ENCODE results near the gene TMEM242.
A peak's percentile ranks its signal among the peaks of the same experiment; 100 is the strongest.

TMEM242 gene

DNA sequence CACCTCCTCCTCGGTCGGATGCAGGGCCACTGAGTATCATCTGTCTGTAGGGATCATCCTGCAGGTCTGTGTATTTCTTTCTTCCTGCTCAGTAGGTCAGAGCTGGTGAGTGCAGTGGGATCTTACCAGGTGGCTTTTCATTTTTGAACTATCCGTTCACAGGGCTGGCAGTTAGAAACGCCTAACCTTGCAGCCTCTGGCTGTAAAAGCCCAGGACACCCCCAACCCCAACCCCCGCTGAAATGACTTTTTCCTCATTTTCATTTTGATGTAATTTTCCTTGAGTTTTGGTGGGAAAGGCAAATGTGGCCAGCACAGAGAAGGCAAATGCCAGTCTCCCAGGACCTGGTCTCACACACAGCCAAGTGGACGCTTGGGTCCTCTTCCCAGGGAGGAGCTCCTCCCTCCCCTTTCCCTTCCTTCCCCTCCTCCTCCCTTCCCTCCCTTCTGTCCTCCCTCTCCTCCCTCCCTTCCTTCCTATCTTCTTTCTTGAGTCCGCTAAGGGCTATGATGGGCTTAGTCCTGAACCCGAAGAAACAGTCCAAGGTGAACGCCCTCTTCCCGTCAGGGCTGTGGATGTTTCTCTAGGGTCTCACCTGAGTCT lies 36.0 kb downstream of the TMEM242 start:
- DNase-seq: no peak

DNA sequence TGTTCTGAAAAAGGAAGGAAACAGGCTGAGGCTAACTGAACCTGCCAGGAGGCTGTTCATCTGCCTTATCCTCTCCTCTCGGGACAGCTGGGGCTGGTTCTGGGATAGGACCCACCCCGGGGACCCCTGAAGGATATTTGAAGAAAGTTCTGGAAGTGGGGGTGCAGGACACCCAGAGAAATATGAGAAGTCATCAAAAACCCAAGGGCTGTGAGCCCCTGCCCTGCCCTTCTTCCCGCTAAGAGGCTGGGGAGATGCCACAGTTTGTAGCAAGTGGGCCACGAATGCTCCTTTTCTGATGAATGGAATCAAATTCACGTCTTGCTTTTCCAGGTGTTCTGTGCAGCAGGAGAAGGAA lies 37.9 kb downstream of the TMEM242 start:
- no peak for DNase-seq

DNA sequence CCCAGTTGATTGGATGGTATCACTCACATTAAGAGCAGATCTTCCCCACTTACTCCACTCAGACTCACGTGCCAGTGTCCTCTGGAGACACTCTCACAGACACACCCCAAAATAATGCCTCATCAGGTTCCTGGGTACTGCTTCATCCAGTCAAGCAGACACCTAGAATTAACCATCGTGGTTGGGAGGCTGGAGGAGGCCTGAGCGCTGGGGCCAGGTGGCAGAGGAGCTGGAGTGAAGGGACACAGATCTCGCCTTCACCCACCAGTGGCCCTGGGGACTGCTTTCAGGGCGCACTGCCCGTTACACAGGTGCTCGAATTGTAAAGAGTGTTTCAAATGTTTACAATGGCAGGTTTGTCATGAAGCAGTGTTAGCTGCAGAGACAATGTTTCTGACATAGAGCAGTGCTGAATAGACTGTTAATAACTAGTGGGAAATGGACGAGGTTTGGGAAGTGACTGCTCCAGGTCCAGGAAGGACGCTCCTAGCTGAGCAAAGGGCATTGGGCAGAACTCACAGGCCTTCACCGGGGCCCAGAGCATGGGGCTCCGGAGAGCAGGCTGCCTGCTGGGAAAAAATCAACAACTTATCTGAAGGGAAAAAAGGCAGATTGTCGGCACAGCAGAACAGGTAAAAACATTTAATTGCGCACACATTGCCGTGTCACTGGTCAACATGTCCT lies 38.4 kb downstream of the TMEM242 start:
- DNase-seq: no peak

DNA sequence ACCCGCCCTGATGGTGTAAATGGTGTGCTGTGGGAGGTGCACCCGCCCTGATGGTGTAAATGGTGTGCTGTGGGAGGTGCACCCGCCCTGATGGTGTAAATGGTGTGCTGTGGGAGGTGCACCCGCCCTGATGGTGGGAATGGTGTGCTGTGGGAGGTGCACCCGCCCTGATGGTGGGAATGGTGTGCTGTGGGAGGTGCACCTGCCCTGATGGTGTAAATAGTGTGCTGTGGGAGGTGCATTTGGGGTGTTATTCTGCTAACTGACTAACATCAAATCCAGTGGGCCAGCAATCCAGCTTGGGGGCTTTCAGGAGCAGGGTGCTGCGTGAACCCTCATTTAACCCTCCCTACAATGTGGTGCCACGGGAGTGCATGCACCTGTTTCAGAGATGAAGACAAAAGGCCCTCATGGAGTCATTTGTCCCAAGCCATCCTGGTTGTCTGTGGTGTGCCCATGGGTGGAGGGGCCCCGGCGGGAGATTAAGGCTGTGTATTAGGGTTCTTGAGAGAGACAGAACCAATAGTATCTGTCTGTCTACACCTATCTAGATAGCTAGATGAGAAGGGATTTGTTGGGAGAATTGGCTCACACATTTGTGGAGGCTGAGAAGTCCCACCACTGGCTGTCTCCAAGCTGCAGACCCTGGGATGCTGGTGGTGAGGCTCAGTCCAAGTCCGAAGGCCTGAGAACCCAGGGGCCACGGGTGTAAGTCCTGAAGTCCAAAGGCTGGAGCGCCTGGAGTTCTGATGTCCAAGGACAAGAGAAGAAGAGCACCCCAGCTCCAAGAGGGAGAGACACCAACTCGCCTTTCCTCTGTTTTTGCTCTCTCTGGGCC lies 39.2 kb downstream of the TMEM242 start:
- DNase-seq: no peak

DNA sequence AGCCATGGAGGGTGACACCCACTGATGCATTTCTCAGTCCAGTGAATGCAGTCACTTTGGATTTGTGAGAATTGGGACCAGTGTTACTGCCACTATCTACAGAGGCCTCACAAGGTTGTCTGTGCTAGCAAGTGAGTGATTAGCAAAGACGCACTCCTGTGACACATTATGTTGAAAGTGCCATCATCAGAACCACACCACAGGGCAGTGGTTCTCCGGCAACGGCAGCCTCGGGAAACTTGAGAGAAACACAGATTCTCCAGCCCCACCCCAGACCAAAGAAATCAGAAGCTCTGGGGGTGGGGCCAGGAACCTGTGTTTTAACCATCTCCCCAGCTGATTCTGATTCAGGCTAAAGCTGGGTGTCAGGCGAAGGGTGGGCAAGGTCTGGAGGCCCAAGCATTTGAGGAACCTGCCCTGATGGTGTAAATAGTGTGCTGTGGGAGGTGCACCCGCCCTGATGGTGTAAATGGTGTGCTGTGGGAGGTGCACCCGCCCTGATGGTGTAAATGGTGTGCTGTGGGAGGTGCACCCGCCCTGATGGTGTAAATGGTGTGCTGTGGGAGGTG lies 39.9 kb downstream of the TMEM242 start:
- no peak for DNase-seq

DNA sequence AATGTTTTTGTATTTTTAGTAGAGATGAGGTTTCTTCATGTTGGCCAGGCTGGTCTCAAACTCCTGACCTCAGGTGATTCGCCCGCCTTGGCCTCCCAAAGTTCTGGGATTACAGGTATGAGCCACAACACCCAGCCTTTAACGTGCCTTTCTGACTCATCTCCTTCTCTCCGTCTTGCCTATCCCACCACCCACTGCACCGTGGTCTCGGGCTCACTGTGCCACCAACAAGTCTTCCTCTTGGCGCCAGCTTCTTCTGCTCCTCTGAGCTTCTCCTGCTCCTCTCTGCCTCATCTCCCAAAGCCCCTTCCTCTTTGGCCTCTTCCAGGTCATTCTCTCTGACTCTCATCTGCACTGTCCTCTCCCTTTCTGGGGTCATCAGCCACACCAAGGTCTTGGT lies 41.0 kb downstream of the TMEM242 start:
- no peak for DNase-seq

DNA sequence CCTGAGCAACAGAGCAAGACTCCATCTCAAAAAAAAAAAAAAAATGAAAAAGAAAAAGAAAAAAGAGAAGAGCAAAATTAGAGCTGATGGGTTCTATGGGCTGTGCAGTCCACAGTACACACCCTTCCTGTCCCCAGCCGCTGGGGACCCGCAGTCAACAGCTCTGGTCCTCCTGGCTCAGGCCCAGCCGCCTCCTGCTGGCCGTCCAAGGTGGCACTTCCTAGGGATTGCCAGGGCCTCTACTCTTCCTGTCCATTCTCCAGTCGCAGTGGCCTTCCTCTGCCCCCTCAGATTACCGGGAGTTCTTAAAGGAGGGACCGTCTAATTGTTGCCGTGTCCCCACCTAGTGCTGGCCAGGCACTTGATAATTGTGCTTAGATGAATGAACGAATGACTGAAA lies 41.7 kb downstream of the TMEM242 start:
- no peak for DNase-seq

DNA sequence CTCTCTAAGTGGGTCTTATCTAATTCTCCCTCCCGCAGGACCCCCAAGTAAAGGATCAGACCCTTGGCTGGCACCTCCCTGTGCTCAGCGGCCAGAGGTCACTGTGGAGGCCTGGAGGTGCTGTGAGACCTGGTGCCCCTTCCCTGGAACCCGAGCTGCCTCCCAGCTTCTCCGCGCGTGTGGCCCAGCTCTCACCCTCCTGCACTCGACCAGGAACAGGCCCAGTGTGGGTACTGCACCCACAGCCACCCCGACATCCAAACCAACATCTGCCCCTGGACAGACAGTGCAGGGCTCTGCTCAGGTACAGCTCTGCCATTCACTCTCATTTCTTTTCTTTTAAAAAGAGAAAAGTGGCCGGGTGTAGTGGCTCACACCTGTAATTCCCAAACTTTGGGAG lies 42.4 kb downstream of the TMEM242 start:
- DNase-seq: no peak

DNA sequence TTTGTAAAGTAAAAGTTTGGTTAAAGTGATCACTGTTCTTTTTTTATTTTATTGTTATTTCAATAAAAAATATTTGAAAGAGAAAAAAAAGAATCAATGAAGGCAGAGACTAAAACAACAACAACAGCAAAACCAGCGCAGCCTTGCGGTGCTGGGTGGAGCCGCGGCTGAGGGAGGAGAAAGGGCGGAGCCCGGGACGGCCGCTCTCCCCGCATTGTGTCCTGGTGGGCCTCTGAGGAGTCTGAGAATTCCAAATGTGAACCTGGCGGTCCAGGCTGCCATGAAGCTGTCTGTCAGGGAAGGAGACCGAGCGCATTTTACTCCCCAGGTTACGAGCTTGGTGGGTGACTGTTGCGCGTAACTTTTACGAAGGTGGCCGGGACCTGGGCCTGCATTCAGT lies 43.2 kb downstream of the TMEM242 start:
- DNase-seq: no peak

DNA sequence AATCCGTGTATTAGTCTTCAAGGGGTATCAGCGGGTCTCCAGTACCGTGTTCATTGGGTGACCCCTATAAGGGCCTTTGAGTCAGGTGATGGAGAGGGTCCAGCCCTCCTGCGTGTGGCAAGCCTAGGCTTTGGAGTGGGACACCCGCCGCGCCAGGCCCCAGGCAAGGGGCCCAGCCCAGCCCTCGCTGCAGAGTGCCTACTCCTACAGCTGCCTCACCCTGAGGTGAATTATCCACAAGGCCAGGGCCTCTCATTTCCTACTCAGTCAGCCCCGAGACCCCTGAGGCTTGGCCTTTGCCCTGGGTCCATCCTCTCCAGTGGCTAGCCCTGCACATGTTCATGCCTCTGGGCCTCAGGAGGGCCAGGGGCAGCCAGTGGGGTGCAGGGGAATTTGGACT lies 45.1 kb downstream of the TMEM242 start:
- no peak for DNase-seq

DNA sequence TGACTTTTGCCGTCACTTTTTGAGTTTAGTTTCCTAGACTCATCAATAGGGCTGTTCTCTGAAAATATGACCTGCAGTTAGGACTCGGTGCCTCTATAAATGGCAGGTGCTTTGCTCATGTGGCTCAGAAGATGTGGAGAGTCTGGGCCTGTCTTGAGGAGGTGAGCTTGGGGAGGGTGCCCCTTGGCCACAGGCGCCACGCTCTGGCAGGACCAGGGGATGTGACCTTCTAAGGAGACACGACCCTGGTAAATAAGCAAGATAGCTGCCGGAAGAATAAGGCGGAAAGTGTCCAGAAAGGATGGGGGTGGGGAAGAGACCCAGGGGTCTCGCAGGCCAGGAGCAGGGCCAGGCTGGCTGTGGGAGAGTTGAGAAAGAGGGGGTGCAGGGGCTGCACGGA lies 46.6 kb downstream of the TMEM242 start:
- no peak for DNase-seq

DNA sequence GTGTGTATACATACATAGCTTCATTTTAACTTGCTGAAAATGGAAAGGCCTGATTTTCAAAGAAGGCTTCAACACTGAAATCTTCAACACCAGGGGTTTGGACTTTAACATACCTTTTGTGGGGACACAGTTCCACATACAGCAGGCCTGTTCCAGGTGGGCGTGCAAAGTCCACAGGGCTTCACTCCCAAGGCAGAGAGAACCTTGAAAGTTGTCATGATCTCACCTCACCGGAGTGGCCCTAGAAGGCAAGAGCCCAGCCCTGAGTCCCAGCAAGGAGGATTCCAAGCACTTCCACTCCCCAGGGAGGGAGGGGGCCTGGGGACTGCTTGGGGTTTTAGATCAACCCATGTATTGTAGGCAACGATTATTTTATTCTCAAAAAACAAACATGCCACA lies 47.2 kb downstream of the TMEM242 start:
- no peak for DNase-seq

DNA sequence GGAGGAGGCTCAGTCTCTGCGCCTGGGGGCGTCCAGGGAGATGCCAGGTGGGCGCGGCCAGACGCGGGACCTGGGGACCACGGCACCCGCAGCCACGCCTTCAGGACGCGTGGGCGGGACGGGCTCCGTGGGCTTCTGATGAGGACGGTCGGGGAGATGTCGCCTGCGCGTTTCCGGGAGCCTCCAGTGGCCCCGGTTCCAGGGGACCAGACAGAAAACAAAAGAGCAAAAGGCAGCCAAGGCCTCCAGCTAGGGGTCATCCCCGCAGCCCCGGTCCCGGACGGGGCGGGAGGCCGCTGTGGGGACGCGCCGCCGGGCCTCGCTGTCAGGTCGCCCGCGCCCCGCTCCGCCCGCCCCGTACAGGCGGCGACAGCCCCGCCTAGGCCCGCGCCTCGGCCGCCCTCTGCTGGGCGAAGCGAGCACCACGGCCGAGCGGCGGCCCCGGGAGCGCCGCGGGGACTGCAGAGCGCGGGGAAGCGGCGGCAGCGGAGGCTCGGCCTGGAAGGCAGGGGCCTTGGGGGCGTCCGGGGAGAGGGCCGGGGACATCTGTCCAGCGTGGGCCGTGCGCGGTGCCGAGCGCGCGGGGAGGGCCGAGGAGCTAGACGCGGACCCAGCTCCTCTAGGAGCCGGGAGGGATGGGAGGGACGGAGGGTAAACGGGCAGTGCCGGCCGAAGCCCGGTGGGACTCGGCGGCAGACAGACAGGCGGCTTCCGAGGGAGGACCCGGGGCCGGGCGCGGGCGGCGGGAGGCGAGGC lies 48.7 kb downstream of the TMEM242 start:
- peak; percentile 68 to 86 for DNase-seq

DNA sequence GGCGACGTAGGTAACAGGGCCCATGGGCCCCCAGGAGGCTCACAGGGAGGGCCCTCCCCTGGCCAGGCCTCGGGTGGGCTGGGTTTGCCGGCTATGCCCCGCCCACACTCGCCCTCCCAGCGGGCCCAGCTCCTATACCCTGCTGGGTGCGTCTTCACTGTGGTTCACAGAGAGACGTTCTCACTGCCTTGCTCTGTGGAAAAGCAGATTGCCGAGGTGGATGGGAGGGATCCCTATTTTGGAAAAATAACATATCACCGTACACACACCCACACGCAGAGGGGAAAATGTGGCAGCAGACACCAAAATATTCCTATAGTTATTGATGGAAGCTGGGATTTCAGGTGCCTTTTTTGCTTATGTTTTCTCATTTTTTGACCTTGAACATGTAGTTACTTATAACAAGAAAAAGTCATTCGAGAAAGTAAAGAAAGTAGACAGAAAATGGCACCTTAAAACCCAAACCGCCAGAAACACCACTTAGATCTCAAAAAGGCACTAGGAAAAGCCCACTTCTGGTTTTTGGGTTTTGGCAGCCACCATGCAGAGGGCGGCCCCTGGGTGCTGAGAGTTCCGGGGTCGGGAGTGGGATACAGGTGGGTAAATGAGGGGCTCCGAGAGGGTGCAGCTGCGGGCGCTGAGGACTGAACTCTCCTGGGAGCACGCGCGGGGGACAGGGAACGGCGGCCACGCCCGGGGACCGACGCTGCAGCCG lies 49.4 kb downstream of the TMEM242 start:
- peak in 1 of 2 donors; percentile 4 for DNase-seq

DNA sequence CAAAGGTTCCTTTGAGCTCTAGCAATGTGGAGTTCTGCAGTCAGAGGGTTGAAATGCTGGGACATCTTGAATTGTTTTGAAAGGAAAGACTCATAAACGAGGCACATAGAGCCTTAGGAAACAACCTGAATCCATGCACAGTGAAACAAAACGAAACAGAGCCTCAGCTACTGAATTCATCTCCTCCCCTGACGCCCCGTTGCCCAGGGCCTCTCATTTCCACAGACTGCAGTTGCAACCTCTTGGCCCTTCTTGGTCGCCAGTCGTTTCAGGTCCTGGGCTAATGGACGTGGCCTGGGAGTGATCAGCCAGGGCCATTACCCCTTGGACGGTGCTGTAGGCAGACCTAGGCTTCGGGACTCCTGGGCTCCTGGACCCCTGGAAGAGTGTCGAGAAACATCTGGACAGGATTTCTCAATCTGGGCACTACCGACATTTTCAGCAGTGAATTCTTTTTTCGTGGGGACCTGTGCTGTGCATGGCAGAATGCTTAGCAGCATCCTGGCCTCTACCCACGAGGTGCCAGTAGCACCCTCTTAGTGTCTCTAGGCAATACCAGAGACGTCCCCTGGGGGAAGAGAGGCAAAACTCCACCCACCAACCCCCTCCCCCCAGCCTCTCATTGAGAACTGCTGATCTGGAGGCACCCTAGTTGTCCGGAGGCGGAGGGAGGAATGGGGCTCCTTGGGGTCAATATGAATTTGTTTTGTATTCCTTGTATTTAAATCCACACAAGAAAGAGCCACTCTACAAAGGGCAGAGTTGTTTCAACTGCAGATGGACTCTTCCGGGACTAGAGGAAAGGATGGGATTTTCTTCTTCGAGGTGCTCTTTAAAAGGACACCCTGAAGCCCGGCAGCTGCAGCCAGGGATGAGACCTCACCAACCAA lies 50.2 kb downstream of the TMEM242 start:
- DNase-seq: no peak

DNA sequence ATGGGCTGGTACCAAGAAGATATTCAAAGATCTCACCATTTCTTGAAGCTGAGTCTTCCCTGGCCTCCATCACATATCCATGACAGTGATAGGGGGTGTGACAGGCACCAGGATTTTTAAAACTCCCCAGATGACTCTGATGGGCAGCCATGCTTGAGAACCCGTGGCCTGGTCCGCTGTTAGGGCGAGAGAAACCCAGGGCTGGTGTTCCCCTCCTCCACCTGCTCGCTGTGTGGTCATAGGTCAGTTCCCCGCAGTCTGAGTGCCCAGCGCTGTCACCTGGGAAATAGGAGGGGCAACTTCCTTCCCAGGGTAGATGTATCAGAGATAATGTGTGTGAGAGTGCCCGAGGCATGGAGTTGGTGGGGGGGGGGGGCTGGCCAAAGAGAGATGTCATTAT lies 50.9 kb downstream of the TMEM242 start:
- DNase-seq: no peak

DNA sequence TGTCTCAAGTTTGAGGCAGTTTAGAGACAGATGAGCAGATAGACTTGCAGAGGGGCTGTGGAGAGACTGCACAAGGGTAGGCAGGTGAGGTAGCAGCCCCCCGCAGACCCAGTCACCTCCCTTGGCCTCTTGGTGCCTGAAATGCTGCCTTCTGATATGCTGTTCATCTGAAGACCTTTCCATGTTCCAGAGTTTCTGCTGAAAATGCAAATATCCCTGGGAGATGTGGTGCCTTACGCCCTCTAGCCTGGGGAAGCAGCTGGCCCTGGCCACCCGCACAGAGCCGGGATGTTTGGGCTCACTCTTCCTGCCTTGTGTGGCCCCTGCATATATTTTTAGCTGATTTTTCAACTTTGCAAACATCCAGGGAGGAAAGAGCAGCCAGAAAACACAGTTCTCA lies 51.4 kb downstream of the TMEM242 start:
- DNase-seq: no peak

DNA sequence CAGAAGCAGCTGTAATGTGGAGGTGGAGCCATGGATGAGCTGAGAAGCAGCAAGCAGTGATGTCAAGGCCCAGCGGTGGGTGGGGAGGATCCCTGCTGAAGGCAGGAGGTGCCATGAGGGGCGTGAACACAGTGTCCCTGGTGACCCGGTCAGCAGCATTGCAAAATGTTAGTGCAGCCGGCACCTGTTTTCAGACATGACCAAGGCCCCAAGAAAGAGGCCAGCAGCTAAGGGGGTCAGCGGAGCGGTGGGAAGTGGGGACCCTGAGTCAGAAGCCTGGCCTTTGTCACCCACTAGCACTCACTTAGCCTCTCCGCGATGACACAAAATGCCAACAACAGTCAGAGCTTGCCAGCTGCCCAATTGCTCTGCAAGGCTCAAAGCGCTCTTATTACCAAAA lies 51.9 kb downstream of the TMEM242 start:
- no peak for DNase-seq

DNA sequence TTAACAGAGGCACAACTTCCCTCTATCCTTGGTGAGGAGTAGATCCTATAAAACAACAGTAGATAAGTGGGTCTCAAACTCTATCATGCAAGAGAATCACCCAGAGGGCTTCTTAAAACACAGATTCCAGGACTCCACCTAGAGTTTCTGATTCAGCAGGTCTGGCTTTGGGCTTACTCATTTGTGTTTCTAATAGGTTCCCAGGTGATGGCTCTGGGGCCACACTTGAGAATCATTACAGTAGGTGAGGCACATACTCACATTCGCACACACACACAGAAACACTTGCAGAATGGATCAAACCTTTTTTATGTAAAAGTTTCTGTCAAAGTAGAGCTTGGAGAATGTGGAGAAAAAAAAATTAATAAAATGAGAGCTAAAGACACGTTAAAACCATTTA lies 52.4 kb downstream of the TMEM242 start:
- DNase-seq: no peak

DNA sequence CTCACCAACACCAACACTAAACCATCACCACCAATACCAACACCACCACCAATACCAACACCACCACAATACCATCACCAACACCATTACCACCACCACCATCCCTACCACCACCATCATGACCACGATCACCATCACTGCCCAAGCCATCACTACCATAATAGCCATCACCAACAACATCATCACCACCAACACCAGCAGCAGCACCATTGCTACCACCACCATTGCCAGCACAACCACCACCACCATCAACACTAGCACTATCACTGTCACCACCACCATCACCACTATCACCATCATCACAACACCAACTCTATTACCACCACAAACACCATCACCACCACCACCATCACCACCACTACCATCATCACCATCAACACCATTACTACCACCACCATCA lies 53.0 kb downstream of the TMEM242 start:
- no peak for DNase-seq

DNA sequence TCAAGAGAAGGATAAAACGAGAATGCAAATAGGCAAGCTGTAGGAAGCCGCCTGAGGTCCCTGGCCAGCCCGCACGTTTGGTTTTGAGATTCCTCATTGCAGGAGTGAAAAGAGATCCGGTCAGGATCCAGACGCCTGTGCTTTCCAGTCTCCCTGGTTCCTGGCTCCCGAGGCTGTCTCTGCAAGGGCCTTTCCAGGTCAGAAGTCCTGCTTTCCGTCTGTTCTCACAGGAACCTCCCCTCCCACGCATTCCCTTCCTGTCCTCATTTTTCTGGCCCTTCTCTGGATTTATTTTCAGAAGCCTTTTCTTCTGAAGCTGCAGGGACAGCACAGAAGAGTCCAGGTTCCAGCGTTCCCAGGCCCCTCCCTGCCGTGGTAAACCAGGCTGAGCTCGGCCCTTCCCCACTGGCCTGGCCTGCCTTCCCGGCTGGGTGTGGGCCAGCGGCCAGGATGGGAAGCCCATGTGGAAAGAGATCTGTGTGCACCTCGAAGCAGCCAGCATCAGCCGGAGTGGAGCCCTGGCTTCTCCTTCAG lies 54.0 kb downstream of the TMEM242 start:
- DNase-seq: no peak
